ENCODE data around the gene ABCF2.

ABCF2 gene

DNA sequence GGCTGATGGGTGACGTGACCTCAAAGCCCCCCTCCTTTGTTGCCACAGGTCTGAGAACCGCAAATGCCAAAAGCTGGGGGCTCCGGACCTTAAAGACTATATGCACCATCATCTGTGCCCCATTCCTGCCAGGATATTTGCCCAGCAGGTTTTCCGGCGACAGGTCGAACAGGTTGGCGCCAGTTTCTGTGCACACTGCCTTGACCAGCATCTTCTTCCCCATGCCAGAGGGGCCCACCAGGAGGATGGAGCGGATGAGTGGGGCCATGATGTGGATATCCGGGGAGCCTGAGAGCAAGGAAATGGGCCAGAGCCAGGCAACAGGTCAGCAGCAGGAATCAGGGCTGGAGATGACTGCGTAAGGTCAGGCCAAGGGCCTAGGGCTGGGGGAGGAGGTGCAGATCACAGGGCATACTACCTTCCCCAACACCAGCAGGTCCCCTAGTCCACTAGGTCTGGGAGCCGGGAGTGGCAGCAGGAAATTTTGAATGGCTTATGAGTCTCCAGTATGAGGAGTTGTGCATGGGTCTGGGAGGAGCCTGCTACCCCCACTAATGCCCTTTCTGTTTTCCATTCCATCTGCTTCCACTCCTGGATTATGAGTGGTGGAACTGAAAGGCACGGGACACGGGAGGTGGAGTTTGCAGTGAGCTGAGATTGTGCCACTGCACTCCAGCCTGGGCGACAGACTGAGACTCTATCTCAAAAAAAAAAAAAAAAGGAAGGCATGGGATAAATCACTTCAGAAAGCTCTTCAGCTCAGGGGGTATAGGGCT lies 33.6 kb downstream of the ABCF2 start:
- Mint-ChIP-seq H3K27me3 (peaks cover 18% of the 10 kb centered on the region), H3K9me3 (no peaks in the 10 kb centered on the region), H3K36me3 (ENCODE audit: low read depth) (no peaks in the 10 kb centered on the region), H3K27ac (no peak overlapping the region), H3K4me3 (no peak overlapping the region), H3K4me1 (ENCODE audit: low read depth) (no peaks in the 10 kb centered on the region)
- intact Hi-C loops (cut with micrococcal nuclease): no loop called here

DNA sequence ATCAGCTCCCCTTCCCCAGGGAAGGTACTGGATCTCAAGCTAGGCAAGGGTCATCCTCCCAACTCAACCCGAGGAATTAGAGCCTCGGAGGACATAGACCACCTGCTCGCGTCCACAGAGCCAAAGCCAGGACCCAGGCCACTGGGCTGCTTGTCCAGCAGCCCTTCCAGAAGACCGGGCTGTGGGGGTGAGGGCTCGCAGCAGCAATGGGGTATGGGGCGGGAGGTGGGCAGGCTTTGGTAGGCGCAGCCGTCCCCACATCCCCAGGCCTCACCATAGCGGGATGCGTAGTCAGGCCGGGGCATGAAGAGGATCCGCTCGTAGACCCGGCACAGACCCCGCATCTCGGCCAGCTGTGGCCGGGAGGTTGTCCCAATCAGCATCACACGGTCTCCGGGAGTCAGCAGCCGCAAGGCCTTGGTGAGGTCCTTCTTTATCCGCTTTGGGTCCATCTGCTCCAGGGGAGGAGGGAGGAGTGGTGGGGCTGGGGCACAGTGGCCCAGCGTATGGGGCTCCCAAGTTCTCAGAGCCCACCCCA lies 34.9 kb downstream of the ABCF2 start:
- Mint-ChIP-seq H3K27ac (no peak overlapping the region), H3K4me1 (ENCODE audit: low read depth) (no peaks in the 10 kb centered on the region), H3K36me3 (ENCODE audit: low read depth) (no peaks in the 10 kb centered on the region), H3K4me3 (no peak overlapping the region), H3K9me3 (no peaks in the 10 kb centered on the region), H3K27me3 (peaks cover 18% of the 10 kb centered on the region)
- intact Hi-C loops (cut with micrococcal nuclease): no loop called here

DNA sequence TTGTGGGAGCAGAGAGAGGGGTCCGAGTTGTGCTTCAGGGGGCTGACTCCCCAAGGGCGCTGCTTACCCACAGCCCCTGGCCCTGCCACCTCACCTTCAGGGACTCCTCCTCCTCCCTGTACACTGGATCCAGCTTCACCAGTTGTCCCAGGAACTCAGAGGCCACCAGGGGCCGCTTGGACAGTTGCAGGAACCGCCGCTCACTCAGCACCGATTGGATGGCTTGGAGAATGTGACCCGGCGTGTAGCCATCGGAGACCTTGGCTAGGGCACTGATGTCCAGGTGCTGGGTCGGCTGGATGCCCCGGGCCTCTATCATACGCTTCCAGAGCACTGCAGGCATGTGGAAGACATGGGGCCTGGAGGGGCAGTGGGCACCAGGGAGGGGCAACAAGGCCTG lies 35.5 kb downstream of the ABCF2 start:
- H3K27ac Mint-ChIP-seq: no peak overlapping the region
- H3K9me3 Mint-ChIP-seq: no peaks in the 10 kb centered on the region

DNA sequence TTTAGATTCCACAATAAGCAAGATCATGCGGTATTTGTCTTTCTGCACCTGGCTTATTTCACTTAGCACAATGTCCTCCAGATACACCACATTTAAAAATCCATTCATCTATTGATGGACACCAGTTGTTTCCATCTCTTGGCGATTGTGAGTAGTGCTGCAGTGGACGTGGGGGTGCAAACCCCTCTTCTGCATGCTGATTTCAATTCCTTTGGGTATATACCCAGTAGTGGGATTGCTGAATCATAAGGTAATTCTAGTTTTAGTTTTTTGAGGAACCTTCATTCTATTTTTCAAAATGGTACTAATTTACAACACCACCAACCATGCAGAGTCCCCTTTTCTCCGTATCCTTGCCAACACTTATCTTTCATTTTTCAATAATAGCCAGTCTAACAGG lies 38.0 kb downstream of the ABCF2 start:
- intact Hi-C loops (cut with micrococcal nuclease): no loop called here
- peaks cover 14% of the 10 kb centered on the region for H3K27me3 Mint-ChIP-seq
- no peaks in the 10 kb centered on the region for H3K4me1 Mint-ChIP-seq (ENCODE audit: low read depth)
- no peaks in the 10 kb centered on the region for H3K9me3 Mint-ChIP-seq
- H3K36me3 Mint-ChIP-seq (ENCODE audit: low read depth): no peaks in the 10 kb centered on the region
- no peak overlapping the region for H3K4me3 Mint-ChIP-seq
- no peak overlapping the region for H3K27ac Mint-ChIP-seq

More for the DNA sequence above, 35.5 kb downstream of the ABCF2 start:
- Mint-ChIP-seq H3K4me3 (no peak overlapping the region), H3K27me3 (peaks cover 18% of the 10 kb centered on the region), H3K36me3 (ENCODE audit: low read depth) (no peaks in the 10 kb centered on the region), H3K4me1 (ENCODE audit: low read depth) (no peaks in the 10 kb centered on the region)
- intact Hi-C loops (cut with micrococcal nuclease): no loop called here

DNA sequence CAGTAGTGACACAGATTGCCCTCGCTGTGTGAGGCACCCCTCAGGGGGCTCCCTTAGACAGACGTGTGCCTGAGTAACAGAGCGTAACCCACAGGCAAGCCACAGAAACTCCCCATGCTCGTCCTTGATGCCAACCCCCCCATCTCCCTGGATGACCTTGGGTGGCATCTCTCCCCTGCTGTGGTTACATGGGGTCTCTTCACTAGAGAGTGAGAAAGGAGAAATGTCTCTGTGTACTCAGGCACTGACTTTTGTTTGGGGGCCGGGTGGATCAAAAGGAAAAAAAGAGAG lies 38.8 kb downstream of the ABCF2 start:
- Mint-ChIP-seq H3K4me1 (ENCODE audit: low read depth) (no peaks in the 10 kb centered on the region), H3K36me3 (ENCODE audit: low read depth) (no peaks in the 10 kb centered on the region), H3K27me3 (peaks cover 15% of the 10 kb centered on the region), H3K27ac (no peak overlapping the region), H3K4me3 (no peak overlapping the region), H3K9me3 (no peaks in the 10 kb centered on the region)
- intact Hi-C loops (cut with micrococcal nuclease): no loop called here

DNA sequence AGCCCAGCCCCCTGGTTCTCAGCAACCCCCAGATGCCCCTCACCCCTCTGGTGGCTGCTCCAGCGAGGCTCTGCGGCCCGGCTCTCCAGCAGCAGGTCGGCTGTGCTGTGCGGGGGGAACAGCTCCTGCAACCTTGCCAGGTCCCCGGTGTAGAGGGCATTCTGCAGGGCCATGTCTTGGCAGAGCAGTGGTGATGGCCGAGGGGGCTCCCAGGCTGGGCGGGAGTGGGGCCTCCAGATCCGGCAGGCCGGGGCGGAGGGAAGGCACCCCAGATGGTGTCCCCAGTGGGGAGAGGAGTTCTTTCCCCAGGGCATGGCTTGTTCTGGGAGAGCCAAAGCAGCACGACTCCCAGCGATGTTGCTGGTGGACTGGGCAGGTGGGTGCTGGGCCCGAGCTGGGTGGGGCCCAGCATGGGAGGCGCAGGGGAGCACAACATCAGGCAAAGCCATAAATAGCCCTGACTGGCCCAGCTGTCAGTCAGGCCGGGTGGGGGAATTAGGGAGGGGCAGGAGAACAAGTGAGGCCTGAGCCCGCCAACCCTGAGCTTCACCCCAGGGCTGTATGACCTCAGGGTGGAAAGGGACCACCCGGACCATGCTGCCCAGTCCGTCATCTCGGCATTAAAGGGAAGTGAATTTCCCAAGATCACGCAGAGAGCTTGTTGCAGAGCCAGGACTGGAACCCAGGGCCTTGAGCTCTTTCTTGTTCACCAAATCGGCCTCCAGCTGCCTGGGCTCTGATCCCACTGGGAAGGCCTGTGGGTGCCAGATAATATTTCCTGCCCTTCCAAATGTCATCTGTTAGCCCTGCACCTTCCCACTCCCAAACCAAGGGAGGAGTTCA lies 39.4 kb downstream of the ABCF2 start:
- Mint-ChIP-seq H3K36me3 (ENCODE audit: low read depth) (no peaks in the 10 kb centered on the region), H3K4me1 (ENCODE audit: low read depth) (no peaks in the 10 kb centered on the region), H3K9me3 (no peaks in the 10 kb centered on the region), H3K4me3 (no peak overlapping the region), H3K27ac (no peak overlapping the region), H3K27me3 (peaks cover 13% of the 10 kb centered on the region)
- intact Hi-C loops (cut with micrococcal nuclease): no loop called here

DNA sequence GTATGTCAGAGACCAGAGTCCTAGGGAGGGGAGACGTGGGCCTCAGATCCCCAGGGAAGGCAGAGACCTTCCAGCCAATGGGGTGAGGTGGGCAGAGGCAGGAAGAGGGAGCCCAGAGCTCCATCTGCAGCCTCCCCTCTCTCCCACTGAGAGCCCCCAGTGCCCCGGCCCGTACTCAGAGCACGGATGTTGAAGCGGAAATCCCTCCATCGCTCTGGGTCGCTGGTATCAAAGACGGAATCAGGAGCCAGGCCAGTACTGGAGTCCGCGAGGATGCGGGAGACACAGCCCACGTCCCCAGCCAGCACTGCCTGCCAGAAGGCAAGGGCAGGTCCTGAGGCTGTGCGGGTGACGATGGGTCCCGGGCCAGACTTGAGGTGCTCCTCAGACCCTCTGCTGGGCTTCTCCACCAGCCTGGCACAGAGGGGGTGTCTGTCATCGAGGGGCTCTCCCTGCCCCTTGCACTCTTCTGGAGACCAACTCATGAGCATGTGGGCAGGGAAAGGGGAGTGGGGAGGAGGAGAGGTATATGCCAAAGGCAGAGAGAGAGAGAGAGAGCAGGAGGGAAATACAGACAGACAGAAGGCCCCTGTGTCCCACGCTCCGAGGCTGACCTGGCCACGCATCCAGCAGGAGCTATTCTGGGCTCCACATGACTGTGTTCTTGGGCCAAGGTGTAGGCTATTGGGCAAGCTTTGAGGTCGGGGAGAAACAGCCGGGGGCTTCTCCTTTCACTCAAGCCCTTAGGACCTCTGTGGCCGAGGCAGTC lies 40.2 kb downstream of the ABCF2 start, which contains the start of gene ASB10:
Gene ASB10 (minus strand): TSS at position 611 of the 769 bp plus-strand sequence. CDS start 120 bp downstream, at position 491.
- peaks cover 15% of the 10 kb centered on the region for H3K27me3 Mint-ChIP-seq
- intact Hi-C loops (cut with micrococcal nuclease): no loop called here
- H3K4me3 Mint-ChIP-seq: no peak within 1 kb of the TSS
- H3K4me1 Mint-ChIP-seq (ENCODE audit: low read depth): no peaks in the 10 kb centered on the region
- H3K9me3 Mint-ChIP-seq: no peaks in the 10 kb centered on the region
- H3K36me3 Mint-ChIP-seq (ENCODE audit: low read depth): no peaks in the 10 kb centered on the region
- no peak within 1 kb of the TSS for H3K27ac Mint-ChIP-seq

DNA sequence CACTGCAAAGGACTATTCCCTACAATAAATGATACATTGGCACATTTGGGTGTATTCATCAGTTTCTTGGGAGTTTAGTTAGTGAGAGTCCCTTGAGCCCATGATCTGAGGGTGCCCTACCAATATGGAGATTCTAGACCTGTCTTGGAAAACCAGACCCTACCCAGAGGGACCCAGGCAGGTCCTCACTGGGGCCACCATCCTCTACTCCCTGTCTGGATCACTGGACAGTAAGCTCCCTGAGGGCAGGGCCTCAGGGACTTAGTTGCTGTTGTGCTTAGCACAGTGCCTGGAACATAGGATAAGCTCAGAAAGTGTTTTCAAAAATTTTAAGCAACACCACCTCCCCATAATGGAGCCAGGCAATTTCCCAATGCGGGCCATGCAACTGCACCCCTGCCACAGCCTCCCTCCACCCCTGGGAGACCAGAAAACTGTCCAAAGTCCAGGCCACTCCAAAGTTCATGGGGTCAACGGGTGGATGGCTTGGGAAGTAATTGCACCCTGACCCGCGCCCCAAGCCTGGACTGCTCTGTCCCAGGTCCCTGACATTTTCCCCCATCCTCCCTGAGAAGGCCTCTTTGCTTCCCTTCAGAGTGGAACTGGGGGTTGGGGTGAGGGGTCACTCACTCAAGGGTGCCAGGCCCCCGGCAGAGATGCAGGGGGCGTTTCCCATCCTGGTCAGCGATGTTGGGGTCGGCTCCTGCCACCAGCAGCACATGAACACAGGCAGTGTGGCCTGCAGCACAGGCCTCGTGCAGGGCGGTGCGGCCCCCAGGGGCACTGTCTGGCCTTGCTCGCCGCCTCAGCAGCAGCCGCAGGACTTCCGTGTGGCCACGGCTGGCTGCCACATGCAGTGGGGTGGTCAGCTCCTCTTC lies 41.0 kb downstream of the ABCF2 start:
- Mint-ChIP-seq H3K36me3 (ENCODE audit: low read depth) (no peaks in the 10 kb centered on the region), H3K9me3 (no peaks in the 10 kb centered on the region), H3K27me3 (peaks cover 14% of the 10 kb centered on the region), H3K4me3 (no peak overlapping the region), H3K4me1 (ENCODE audit: low read depth) (no peaks in the 10 kb centered on the region), H3K27ac (no peak overlapping the region)
- intact Hi-C loops (cut with micrococcal nuclease): no loop called here

DNA sequence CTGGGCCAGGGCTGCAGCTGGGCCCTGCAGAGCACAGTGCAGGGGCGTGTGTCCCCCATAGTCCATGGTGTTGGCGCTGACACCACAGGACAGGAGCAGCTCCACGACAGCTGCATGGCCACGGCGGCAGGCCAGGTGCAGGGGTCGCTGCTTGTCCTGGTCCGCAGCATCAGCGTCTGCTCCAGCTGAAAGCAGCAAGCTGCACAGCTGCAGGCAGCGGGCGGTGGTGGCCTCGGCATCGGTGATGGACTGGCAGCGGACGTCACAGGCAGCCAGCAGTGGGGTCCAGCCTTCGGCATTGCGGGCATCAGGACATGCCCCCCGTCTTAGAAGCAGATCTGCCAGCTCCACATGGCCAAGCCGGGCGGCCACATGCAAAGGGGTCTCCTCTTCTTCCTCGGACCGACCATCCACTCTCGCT lies 46.0 kb downstream of the ABCF2 start:
- Mint-ChIP-seq H3K36me3 (ENCODE audit: low read depth) (no peaks in the 10 kb centered on the region), H3K27me3 (peaks cover 27% of the 10 kb centered on the region), H3K4me1 (ENCODE audit: low read depth) (no peaks in the 10 kb centered on the region), H3K9me3 (no peaks in the 10 kb centered on the region), H3K27ac (no peak overlapping the region), H3K4me3 (no peak overlapping the region)
- intact Hi-C loops (cut with micrococcal nuclease): no loop called here

DNA sequence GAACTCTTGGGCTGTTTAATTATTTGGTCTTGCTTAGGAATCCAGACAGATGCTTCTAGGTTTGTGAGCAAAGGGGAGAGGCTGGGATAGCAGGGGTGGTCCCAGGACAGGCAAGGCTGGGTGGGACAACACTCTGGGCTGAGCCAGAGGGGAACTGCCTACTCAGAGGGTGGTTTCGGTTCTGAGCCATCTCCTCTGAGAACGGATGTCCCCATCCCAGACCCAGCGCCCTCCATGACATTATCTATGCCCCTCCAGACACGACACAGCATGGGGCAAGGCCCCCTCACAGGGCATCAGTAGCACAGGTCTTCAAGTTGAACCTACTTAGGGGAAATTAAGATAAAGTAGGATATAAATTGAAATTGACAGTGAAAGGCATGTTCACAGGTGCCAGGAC lies 47.1 kb downstream of the ABCF2 start:
- peaks cover 37% of the 10 kb centered on the region for H3K27me3 Mint-ChIP-seq
- H3K4me3 Mint-ChIP-seq: no peak overlapping the region
- no peak overlapping the region for H3K27ac Mint-ChIP-seq
- no peaks in the 10 kb centered on the region for H3K9me3 Mint-ChIP-seq
- no peaks in the 10 kb centered on the region for H3K4me1 Mint-ChIP-seq (ENCODE audit: low read depth)
- intact Hi-C loops (cut with micrococcal nuclease): no loop called here
- H3K36me3 Mint-ChIP-seq (ENCODE audit: low read depth): no peaks in the 10 kb centered on the region

DNA sequence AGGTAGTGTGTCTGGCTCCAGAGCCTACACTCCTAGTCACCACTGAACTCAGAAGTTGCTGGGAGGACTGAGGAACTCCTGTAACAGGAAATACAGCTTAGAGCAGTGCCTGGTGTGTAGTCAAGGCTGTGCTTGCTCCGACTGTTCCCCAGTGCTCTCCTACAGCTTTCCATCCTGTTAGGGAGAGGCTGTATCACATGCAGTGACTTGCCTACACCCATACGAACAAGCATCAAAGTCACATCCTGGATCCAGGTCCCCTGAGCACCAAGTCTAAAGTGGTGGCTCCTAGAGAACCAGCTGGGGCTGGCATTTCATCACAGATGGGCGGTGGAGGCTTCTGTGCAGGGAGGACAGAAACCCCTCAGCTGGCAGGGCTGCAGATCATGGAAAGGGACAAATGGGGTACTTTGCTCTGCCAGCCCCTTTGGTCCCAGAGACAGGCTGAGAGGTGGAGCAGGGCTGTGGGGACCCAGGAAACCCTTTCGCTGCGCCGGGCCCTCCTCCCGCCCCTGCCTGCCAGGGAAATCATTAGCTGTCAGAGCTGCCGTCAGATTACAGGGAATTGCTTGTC lies 47.6 kb downstream of the ABCF2 start:
- no peaks in the 10 kb centered on the region for H3K9me3 Mint-ChIP-seq
- no peaks in the 10 kb centered on the region for H3K36me3 Mint-ChIP-seq (ENCODE audit: low read depth)
- intact Hi-C loops (cut with micrococcal nuclease): no loop called here
- no peak overlapping the region for H3K4me3 Mint-ChIP-seq
- H3K4me1 Mint-ChIP-seq (ENCODE audit: low read depth): no peaks in the 10 kb centered on the region
- no peak overlapping the region for H3K27ac Mint-ChIP-seq
- H3K27me3 Mint-ChIP-seq: peaks cover 39% of the 10 kb centered on the region

DNA sequence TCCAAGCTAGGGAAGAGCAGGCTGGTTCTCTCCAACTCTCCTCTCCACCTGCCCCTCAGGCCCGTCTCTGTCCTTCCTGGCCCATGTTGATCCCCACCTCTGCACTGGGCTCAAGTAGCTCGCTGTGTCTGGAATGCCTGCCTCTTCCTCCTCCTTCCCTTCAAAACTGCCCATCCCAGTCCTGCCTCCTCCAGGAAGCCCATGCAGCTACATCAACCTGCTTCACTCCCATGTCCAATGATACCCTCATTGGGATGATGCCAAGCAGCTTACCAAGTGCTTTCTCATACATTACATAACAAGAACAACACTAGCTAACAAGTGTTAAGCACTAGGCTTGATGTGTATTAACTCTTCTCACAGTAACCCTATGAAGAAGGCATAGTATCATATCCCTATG lies 48.2 kb downstream of the ABCF2 start:
- H3K36me3 Mint-ChIP-seq (ENCODE audit: low read depth): no peaks in the 10 kb centered on the region
- no peak overlapping the region for H3K4me3 Mint-ChIP-seq
- H3K4me1 Mint-ChIP-seq (ENCODE audit: low read depth): no peaks in the 10 kb centered on the region
- H3K9me3 Mint-ChIP-seq: no peaks in the 10 kb centered on the region
- intact Hi-C loops (cut with micrococcal nuclease): no loop called here
- peaks cover 40% of the 10 kb centered on the region for H3K27me3 Mint-ChIP-seq
- no peak overlapping the region for H3K27ac Mint-ChIP-seq

DNA sequence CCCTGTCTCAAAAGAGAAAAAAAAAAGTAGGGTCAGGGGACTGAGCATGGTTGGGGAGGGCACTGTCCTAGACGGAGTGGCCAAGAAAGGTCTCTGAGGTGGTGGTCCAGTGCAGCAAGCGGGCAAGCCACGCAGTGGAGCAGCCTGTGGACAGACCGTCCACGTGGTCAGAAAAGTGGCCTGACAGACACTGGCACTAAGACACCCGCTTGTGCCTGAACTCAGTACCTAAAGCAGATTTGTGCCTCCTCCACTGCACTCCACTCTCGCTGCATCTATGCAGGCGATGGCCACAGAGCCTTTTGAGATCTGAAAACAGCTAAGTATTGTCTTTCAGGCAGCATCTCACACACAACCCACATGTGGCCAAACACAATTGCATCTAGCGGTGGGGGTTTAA lies 48.8 kb downstream of the ABCF2 start:
- H3K4me3 Mint-ChIP-seq: no peak overlapping the region

More for the DNA sequence above, 48.8 kb downstream of the ABCF2 start:
- H3K36me3 Mint-ChIP-seq (ENCODE audit: low read depth): no peaks in the 10 kb centered on the region
- H3K27me3 Mint-ChIP-seq: peaks cover 43% of the 10 kb centered on the region
- no peak overlapping the region for H3K27ac Mint-ChIP-seq
- H3K9me3 Mint-ChIP-seq: no peaks in the 10 kb centered on the region
- intact Hi-C loops (cut with micrococcal nuclease): no loop called here
- no peaks in the 10 kb centered on the region for H3K4me1 Mint-ChIP-seq (ENCODE audit: low read depth)

All from dendritic cell treated with granulocyte-macrophage colony-stimulating factor and Interleukin-4, amounts not matched to agents 40 ng/mL and 50 ng/mL, for 4 days (primary cell).